GM18519 (cell line): ENCODE measurements around the gene TRPV6.

Experiments used
- ATAC-seq: cut with Tn5 transposase; IDR thresholded peaks from one replicate; pipeline ENCODE4 v1.9.1; 2021; ENCODE audit warnings: mild to moderate bottlenecking, moderate library complexity; ENCODE audit not compliant: unreplicated experiment, low FRiP score

TRPV6 gene

DNA sequence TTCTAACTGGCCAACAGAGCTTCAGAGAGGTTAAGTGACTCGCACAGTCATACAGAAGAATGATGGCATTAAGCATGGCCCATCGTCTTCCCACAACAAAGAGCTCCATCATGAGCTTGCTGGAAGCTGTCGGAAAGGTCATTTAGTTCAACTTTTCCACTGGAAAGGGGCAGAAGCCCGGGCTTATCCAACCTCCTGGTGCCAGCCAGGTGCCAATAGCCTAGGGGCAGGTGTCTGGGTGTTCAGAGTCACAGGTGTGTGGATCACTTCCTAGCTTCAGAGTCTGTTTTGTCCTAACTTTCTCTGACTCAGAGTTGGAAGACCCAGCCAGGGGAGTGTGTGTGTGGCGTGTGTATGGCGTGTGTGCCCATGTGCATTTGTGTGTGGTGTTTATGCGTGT, 1.3 kb upstream of the TRPV6 start:
- ATAC-seq: no peak

DNA sequence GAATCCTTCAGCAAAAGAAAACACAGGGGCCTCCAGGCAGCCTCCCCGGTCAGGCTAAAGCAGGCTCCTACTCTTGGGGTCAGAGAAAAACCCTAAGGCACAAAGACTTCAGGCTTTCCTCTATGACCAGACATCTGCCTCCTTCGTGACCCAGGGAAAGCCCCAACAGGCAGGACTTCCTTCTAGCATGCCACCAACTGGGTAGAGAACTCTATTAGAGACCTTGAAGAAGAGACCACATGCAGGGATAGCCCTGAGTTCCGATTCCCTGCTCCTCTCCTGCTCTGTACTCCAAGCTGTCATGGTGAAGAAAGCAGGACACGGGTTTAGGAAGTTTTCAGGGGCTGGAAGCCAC, 1.3 kb downstream of the TRPV6 start:
- ATAC-seq: no peak

DNA sequence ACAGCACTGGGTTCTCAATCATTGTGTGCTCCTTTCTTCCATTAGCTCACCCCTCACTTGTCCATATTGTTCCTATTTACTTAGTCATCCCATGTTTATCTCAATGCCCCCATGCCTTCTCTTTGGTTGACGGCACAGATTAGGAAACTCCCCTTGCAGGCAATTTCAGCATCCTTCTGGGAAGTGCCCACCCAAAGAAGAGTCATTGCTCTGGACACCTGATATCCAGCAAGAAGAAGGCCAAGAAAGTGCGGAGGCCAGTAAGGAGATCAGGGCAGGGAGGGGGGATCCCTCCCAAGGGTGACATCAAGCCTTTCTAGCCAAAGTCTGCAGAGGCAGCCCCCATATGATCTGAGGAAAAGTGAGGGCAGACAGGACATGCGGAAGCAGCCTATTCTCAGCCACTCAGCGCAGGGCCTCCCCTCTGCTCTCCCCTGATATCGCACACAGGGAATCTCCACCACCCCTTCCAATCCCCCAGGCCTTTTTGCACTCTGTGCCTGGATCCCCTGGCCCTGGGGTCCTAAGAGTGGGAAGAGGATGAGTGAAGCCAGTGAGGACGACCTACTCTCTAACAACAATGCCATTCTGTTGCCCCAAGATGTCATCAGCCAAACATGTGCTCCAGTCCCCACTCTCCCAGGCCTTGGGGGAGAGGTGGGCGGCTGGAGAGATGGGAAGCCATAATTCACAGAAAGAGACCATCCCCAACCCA, 1.8 kb downstream of the TRPV6 start:
- no peak for ATAC-seq

DNA sequence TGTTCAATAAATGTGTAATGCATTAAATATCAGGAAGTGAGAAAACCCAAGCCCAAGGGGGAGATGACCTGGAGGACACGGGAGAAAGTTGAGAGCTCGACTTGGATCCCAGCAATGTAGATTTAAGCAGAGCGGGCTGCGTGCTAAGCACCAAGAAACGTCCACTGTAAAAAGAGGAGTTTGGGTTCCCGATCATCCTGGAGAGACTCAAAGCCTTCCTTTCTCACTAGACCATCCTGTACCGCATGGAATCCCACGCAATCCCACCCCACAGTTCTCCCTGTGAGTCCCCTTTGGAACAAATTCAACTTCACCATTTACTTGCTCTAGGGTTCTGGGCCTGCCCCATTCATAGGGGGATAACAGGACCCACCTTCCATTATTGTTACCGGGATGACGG, 2.4 kb downstream of the TRPV6 start:
- ATAC-seq: no peak

DNA sequence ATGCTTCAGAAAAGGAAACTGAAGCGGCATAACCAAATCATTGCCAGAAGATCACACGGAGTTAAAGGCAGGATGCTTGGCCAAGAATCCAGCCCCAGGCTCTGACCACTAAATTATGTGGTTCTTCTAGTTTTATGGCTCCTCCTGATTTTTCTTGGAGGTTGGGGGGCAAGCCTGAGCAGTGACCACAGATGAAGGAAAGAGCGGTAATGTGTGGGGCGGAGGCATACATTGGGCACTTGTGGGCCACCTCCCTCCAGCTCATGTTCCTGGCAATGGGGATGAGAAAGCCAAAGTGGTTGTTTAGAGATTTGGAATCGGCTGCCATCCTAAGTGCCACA, 3.2 kb downstream of the TRPV6 start:
- no peak for ATAC-seq

DNA sequence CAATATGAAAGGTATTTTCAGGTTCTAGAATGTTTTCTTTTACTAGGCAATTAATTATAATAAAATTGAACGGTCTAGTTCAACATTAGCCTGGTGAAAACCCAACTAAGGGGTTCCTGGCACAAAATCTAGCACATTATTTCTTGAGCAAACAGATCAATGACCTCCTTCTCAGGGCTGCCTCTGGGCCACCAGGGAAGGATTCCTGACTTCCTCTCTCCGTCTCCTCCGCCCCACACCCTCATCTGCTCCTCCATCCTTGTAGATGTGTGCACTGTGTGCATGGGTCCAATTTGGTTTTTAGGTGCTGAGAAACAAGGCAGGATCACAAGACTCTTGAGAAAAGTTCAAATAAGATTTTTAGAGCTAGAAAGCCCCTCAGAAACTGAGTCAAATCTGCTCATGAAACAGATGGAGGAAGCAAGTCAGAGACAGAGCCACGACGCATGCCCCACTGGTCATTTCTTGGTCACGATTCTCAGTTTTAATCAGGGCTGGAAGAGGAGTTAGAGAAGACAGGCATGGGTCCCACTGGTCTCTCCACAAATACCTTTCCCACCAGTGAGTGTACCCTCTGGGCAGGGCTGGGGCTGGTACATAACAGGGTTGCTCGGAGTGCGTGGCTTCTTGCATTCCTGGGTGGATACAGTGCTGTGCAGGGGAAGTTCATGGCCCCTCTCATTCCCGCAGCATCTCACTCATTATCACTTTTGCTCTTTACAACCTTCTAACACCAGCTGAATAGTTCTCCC, 3.8 kb downstream of the TRPV6 start:
- ATAC-seq: no peak

DNA sequence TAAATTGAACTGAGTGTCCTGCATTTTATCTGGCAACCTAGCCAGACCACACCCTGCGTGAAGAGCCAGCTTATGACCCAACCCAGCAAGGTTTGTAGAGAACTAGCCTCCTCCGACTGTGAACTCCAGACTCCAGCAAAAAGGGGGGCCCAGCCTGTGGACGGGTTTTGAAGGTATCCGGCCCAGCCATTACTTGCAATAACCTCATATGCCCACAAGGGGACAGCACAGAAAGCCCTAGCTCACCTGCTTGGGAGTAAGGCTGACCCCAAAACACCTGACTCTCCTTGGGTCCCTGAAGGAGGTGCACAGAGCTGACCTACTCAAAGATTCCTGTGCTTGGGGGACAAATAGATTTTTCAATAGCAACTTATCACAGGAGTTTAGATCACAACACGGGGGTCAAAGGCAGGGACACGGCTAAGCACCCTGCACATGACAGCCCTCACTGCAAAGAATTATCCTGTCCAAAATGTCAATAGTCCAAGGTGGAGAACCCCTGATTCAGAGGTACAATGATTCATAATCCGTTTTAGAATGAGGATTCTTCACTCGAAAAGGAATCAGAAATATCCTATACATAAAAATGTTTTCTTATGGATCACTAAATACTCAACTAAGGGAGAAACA, 4.6 kb downstream of the TRPV6 start:
- no peak for ATAC-seq

DNA sequence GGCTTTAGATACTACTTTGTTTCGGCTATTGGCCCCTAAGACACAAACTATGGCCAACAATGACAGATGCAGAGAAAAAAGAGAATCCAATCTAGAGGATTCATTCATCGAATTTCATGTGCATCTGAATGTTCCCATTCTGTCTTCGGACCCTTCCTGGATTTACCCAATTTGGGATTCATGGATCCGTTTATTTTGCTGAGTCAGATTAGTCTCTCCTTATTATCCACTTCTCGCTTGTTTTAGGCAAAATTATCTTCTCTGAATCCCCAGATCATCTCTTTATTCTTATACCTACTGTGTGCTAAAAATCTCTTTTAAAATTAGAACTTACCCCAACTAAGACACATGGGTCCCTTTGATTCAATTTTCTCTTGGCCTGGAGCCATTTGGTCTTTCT, 6.5 kb downstream of the TRPV6 start:
- no peak for ATAC-seq

DNA sequence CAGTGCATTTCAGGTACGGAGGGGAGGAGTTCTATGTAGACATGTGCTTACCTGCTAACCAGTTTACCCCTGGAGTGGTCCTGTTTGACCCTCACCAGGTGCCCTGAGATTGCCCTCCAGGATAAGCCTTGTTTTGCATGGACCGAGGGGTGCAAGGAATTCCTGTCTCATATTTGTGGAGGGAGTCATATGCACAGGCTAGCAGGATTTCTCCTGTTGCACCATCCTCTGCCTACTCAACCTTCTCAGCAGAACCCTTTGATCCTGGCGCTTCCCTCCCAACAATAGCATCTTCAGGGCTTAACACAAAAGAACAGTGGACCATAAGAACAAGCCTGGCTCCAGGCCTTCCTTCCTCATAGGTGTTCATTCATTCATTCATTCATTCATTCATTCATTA, 7.2 kb downstream of the TRPV6 start:
- ATAC-seq: no peak

DNA sequence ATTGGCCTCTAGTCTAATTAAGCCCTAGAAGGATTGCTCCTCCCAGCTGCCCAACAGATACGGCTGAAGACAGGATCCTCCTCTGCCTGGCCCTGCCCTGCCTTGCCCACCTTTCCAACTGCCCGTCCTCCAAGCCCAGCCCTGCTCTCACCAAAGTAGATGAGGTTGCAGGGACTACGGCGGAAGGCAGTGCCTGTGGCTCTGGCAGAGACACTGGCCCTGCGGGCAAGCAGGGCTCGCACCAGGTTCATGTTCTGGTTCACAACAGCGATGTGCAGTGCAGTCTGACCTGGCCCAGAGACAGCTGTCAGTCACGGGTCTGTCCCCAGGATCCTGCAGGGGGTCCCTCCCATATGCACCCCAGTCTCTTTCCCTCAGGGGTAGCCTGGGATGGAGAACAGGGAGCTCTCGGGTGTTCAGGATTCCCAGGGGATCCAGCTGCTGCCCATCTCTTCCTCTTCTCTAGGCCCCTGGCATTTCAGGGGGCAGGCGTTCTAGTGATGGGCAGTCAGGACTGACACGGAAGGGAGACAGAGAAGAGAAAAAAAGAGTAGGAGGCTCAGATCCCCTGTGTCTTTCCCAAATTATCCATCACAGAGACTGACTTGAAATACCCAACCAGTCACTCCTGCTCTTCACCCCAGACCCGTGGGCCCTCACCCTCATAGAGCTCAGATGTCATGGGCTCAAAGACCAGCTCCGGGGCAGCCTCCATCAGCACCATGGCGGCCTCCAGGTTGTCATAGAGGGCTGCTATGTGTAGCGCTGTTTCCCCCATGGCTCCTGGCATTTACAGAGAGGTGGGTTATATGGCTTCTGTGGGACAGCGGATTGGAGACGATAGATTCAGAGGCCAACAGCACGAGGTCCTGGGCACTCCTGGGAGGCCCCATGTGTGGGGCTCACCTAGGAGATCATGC, 8.3 kb downstream of the TRPV6 start:
- ATAC-seq: no peak

DNA sequence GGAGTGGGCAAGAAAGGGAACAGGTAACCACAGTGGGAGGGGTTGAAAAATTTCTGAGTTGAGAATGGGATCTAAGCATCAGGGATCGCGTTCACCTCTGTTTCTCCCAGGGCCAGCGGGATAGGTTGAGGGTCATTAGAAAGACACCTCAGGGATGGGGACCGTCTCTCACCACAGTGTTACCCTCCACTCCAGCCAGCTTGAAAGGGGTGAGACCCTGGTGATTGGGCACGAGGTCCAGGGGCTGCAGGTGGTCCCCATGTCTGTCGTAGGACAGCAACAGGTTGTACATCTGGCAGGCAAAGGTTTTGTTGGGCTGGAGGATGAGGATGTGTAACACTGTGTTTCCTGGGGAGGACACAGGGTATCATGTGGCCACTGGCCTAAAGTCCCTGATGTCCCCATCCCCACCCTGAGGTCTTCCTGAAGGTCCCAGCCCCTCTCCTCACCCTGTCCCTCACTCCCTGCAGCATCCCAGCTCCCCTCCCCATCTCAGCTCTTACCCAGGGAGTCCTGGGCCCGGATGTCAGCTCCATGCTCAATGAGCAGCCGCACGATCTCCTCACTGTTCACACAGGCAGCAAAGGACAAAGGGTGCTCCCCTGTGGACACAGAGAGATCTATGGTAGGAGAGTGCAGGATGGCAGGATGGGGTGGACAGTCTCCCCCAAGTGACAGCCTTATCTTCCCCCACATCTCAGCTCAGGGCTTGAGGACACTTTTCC, 9.1 kb downstream of the TRPV6 start:
- ATAC-seq: no peak

DNA sequence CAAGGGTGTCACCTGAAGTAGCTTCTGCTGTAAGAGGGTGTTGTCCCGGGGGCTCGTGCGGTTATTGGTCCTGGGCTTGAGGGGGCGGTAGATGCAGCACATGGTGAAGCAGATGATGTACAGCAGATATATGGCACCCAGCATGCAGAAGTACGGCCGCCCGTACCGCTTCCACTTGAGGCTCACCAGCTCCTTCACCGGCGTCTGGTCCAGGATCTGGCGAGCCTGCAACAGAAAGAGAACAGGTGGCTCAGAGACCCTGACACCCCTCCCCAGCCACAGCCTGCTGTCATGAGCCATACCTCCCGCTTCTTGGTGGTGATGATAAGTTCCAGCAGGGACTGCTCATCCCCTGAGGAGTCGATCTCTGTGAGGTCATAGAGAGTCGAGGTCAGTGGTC, 10.1 kb downstream of the TRPV6 start:
- ATAC-seq: no peak

DNA sequence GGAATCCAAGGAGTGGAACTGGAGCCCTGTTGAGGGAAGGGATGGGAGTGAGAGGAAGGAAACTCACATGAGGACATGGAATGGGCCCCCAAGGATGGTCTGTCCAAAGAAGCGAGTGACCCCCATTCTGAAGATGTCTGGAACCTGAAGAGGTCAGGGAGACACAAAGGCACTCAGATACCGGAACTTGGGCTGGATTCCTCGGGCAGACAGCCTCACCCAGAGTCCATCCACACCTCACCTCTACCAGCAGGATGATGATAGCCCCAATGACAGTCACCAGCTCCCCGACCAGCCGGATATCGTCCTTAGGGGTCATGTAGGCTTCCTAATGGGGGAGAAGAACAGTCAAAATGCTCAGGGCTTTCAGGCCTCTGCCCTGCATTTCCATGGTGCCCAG, 10.7 kb downstream of the TRPV6 start:
- ATAC-seq: no peak

DNA sequence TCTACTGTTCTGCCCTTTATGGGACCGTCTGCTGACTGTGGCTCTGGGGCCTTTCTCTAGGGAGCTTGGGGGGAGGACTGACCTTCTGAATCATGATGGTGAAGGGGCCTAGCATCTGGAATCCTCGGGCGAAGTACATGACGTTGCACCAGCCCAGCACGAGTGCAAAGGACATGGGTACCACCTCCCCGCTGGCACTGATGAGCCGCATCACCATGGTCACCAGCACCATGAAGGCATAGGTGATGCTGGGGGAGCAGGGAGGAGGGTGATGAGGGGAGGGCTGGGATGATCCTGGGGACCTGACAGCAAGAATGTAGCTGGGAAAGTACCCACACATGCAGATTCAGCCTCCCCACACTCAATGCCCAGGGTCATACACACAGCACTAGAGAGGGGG, 11.1 kb downstream of the TRPV6 start:
- ATAC-seq: no peak

DNA sequence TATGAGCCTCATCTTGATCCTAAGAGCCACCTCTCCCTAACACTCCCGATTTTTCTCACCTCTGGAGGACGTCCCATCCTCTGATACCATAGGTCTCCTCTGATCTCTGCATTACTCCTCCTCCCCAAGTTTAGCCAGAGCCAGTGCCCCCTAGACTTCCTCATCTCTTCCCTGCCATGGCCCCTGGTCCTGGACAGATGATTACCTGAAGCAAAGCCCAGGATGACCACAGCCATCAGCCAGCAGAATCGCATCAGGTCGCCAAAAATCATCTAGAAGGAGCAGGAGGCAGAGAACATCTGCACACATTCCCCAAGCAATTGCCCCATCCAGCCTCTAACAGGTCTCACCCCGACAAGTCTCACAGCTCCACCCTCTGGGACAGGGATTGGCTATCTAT, 11.7 kb downstream of the TRPV6 start:
- no peak for ATAC-seq

DNA sequence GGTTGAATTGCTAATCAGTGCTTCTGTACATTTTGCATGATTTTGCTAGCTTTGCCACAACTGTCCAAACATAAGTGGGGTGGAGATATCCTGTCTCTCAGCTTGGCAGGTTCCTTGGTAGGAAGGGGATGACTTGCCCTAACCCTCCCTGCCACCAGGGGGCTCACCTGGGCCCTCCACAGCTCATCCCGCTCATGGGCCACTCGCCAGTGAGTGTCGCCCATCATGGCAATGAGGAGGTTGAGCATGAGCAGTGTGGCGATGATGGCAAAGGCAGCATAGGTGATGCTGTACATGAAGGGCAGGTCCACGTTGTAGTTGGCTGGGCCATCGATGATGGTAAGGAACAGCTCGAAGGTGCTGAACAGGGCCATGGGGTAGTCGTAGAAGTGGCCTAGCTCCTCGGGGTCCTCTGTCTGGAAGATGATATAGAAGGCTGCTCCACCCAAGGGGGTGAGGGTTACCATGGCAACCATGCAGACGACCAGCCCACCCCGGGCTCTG, 12.2 kb downstream of the TRPV6 start:
- ATAC-seq: peak; percentile 46

DNA sequence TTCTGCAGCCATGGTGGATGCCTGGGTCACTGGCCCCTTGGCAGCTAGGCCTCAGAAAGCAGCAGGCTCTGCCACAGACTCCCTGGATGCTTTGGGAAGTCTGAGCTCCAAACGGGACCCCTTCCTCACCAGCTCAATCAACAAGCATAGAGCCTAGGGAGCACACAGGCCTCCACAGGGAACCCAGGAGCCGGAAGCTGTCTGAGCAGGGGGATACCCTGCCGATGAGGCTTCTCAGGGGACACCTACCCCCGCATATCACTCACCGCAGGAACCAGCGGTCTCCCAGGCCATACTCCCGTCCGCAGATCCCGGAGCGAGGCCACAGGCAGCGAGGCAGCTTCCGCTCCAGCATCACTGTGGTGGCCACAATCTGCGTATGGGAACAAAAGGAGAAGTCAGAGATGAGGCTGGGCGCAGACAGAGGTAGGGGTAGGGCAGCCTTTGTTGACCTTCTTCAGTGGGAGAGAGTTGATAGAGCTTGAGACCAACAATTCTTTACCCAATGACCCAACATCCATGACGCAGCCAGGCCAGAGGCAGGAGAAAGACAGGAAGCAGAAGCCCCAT, 13.4 kb downstream of the TRPV6 start:
- ATAC-seq: no peak

DNA sequence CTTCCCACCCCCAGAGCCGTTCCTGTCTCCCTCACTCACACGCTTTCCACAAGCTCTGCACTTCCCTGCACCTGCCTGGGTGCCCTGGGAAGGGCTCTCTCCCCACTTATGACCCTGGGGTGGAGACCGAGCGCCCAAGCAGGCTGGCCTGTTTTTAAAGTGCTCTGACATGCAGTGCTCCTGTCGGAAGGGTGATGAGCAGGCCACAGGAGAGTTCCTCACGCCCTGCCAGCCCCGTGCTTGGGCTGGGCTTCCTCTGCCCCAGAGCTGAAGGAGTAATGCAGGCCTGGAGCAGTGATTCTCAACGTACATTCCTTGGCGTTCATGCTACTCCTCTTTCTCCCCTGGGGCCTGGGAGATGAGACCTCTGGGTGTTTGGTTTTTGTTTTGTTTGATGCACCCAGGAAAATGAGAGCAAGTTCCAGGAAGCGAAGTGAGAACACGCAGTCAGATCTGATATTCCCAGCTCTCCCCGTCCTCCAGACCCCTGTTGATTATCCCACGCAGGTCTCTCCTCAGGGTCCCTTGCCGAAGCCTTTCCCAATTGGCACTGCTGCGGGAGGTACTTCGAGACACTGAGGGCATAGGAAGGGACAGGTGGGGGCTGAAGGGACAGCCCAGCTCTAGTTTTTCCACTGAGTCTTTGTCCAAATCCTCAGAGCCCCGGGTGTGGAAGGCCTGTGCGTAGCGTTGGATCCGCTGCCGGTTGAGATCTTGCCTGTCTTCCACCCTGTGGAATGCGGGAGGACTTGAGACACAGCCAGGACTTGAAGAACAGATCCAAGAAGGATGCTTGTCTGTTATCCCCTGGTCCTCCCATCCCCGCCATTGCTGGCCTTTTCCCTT, 14.1 kb downstream of the TRPV6 start:
- ATAC-seq: no peak
